ENCODE data around the gene LAMC2. TPM values are rescaled to one million over a fixed set of nuclear protein-coding genes. Genes with fewer than 3 reads are reported as not detected.

Gene LAMC2
- total and polyA plus RNA-seq, 9 of the 15 experiments (the other 6 are each of a cell fraction or from before 2014, with no cell fraction given): 0.02 to 0.03 TPM; not detected in 7

DNA sequence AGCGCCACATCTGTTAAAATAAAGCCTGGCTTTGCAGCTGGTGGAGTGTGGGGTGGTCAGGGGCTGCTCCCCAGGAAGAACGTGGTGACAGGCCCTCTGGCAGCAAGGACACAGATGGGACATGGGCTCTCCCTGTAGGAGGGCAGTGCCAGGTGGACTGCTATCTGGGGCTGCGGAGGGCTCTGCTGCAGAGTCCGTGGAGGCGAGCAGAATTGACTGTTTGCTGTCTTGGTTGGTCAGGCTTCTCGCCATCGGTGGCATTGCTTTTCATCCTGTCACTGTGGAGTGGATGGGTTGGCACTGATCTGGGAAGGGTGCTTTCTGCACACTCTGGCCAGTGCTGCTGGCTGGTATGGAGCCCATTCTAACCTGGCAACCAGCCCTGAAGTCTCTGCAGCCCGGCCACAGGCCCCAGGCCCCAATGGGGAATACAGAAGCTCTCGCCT is 103.0 kb downstream of the LAMC2 start:
- no TSS peak for BruUV-seq (replicated peaks)
- Histone ChIP-seq H3K79me2 (ENCODE audit: control insufficient read depth, insufficient read depth, low read length) (no peaks in the 10 kb centered on the region), H3K27me3 (ENCODE audit: control insufficient read depth in 2 of 2, insufficient read depth in 2 of 2, low read length in 2 of 2) (peaks cover 22 to 52% of the 10 kb centered on the region in 2 experiments; a peak in 4 of 5 replicates), H3K9ac (ENCODE audit: insufficient read depth in 1 of 2, low read depth in 2 of 2, low read length in 2 of 2) (no peak overlapping the region), H3K9me3 (replicated peaks; ENCODE audit: control insufficient read depth, insufficient read depth, low read depth, low read length) (no peaks in the 10 kb centered on the region), H3K27ac (ENCODE audit: extremely low read depth, low read depth, low read length) (no peak overlapping the region), H3K9me1 (ENCODE audit: control insufficient read depth, insufficient read depth, low read length) (no peaks in the 10 kb centered on the region), H3K4me2 (ENCODE audit: insufficient read depth, low read length) (no peak overlapping the region), H3K4me1 (replicated peaks in 1 of 2; ENCODE audit: control insufficient read depth in 2 of 2, insufficient read depth in 2 of 2, low read length in 2 of 2) (no peaks in the 10 kb centered on the region), H3K36me3 (ENCODE audit: control insufficient read depth, insufficient read depth, low read length) (no peaks in the 10 kb centered on the region), H4K20me1 (replicated peaks; ENCODE audit: control insufficient read depth, insufficient read depth, low read length) (no peaks in the 10 kb centered on the region; the same call in 1 of the 2 replicates), H2AFZ (ENCODE audit: low read depth, low read length) (no peak overlapping the region), H3K4me3 (no peak overlapping the region)
- ChIA-PET CTCF (ENCODE audit: low intra/inter-chr PET ratio) (no interaction called here), POLR2A (no interaction called here)
- in situ Hi-C loops (cut with MboI): no loop called here
- FAIRE-seq (no peak), DNase-seq (ENCODE audit: extremely low read depth in 1 of 4, low spot score in 3 of 4) (no peak), ATAC-seq (no peak)
- WGBS (ENCODE audit: insufficient coverage, low coverage, missing lambda C conversion rate): under 1% methylated on average over 9 of the region's 9 CpGs
- no peak for TF ChIP-seq HDAC8 (tag; IDR thresholded peaks at IDR 0.05)
- TF ChIP-seq ZFP30 (CRISPR knock-in tag; IDR thresholded peaks at IDR 0.05; ENCODE audit: borderline replicate concordance): no peak
- TF ChIP-seq SRSF9 (IDR thresholded peaks at IDR 0.05; ENCODE audit: borderline replicate concordance, low read depth, low read length): no peak
- TF ChIP-seq SRSF7 (optimal IDR thresholded peaks at IDR 0.05; ENCODE audit: low read depth, low read length): no peak
- TF ChIP-seq FOXP1 (CRISPR knock-in tag; IDR thresholded peaks at IDR 0.05): no peak
- TF ChIP-seq, protein P1, sequence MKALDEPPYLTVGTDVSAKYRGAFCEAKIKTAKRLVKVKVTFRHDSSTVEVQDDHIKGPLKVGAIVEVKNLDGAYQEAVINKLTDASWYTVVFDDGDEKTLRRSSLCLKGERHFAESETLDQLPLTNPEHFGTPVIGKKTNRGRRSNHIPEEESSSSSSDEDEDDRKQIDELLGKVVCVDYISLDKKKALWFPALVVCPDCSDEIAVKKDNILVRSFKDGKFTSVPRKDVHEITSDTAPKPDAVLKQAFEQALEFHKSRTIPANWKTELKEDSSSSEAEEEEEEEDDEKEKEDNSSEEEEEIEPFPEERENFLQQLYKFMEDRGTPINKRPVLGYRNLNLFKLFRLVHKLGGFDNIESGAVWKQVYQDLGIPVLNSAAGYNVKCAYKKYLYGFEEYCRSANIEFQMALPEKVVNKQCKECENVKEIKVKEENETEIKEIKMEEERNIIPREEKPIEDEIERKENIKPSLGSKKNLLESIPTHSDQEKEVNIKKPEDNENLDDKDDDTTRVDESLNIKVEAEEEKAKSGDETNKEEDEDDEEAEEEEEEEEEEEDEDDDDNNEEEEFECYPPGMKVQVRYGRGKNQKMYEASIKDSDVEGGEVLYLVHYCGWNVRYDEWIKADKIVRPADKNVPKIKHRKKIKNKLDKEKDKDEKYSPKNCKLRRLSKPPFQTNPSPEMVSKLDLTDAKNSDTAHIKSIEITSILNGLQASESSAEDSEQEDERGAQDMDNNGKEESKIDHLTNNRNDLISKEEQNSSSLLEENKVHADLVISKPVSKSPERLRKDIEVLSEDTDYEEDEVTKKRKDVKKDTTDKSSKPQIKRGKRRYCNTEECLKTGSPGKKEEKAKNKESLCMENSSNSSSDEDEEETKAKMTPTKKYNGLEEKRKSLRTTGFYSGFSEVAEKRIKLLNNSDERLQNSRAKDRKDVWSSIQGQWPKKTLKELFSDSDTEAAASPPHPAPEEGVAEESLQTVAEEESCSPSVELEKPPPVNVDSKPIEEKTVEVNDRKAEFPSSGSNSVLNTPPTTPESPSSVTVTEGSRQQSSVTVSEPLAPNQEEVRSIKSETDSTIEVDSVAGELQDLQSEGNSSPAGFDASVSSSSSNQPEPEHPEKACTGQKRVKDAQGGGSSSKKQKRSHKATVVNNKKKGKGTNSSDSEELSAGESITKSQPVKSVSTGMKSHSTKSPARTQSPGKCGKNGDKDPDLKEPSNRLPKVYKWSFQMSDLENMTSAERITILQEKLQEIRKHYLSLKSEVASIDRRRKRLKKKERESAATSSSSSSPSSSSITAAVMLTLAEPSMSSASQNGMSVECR (CRISPR knock-in tag; IDR thresholded peaks at IDR 0.05): no peak
- no peak for TF ChIP-seq NFYB (IDR thresholded peaks at IDR 0.05; ENCODE audit: extremely low read depth, insufficient read length)
- no peak for TF ChIP-seq YY1 (IDR thresholded peaks at IDR 0.05; ENCODE audit: borderline replicate concordance in 1 of 3, control insufficient read depth in 1 of 3, extremely low read depth in 1 of 3, insufficient read depth in 3 of 3, insufficient read length in 1 of 3, insufficient replicate concordance in 2 of 3, low read depth in 1 of 3, low read length in 2 of 3)
- TF ChIP-seq NRF1 (conservative IDR thresholded peaks at IDR 0.05 in 1 of 2, IDR thresholded peaks at IDR 0.05 in 1 of 2): no peak
- TF ChIP-seq DIDO1 (tag; IDR thresholded peaks at IDR 0.05; ENCODE audit: low read depth): no peak
- no peak for TF ChIP-seq RCOR1 (IDR thresholded peaks at IDR 0.05; ENCODE audit: borderline replicate concordance in 1 of 2, low read depth in 2 of 2, low read length in 2 of 2)
- no peak for TF ChIP-seq XRCC4 (IDR thresholded peaks at IDR 0.05; ENCODE audit: extremely low read depth, insufficient read depth, insufficient read length)
- TF ChIP-seq ZNF76 (CRISPR knock-in tag; IDR thresholded peaks at IDR 0.05; ENCODE audit: borderline replicate concordance): no peak
- TF ChIP-seq NR2F6 (CRISPR knock-in tag; IDR thresholded peaks at IDR 0.05): no peak
- no peak for TF ChIP-seq CGGBP1 (CRISPR knock-in tag; IDR thresholded peaks at IDR 0.05)
- TF ChIP-seq MCM2 (IDR thresholded peaks at IDR 0.05; ENCODE audit: low read depth): no peak
- TF ChIP-seq GABPA (tag; conservative IDR thresholded peaks at IDR 0.05; ENCODE audit: low read depth): no peak
- TF ChIP-seq HDAC6 (IDR thresholded peaks at IDR 0.05; ENCODE audit: low read depth, low read length): no peak
- TF ChIP-seq TRIM28 (IDR thresholded peaks at IDR 0.05): no peak
- intact Hi-C loops (cut with micrococcal nuclease): loop anchor here (5.0 to 10.0 kb wide), 2 partner anchors 248 to 626 kb away; no protein-coding TSS in a partner anchor
